T-helper 22 cell (primary cell): ENCODE measurements around the gene ZNF536.
"Not testable (repeated sequence)": the region's sequence is repeated elsewhere in the genome, so short reads cannot be mapped to it uniquely, and the experiment has no call there.

Experiments used
- DNase-seq: peaks from one replicate; pipeline ENCODE4 v3.0.0-alpha.2; 2020; ENCODE audit warnings: low read depth

The ZNF536 gene

DNA sequence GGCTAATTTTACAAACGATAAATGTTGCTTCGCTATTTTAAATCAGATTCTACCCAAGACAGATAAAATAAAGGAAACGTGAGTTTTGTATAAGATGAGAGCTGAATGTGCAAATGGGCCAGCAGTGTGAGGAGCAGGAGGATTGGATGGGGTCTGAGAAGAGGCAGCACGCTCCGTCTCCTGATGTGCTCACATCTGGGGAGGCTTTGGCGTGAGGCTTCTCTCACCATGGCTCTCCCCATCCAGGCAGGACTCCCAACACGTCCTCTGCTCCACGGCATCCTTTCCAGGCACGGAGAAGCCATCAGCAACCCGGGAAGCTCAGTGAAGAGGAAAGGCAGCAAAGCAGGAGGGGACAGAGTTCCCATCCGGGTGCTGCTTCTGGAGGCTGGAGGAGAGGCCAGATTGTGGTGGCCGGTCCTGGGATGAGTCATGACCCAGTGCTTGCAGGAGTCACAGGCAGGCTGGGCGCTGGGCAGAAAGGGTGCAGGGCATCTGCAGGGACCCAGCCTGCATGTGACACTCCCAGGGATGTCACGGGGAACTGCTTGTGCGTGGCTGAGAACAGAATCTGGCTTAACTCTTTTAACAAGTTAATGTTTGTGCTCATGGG lies 47.5 kb downstream of the ZNF536 start:
- no peak for DNase-seq

DNA sequence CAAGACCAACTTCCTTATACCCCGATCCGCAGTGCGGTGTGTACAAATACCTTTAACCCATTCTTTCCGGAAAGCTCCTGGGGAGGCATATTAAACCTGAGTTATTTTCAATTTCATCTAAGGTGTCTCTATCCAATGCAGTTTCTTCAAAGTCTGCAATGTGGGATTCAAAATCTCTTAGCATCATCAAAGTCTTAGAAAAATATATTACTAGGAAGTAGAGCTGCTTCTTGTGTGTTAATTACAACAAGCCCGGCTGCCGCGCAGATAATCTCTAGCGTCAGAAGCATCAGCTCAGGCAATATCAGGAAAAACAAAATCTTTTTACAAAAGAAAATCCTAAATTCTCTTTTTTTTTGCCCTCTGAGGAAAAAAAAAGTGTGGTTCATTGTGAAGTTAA lies 48.1 kb downstream of the ZNF536 start:
- DNase-seq, result no peak

DNA sequence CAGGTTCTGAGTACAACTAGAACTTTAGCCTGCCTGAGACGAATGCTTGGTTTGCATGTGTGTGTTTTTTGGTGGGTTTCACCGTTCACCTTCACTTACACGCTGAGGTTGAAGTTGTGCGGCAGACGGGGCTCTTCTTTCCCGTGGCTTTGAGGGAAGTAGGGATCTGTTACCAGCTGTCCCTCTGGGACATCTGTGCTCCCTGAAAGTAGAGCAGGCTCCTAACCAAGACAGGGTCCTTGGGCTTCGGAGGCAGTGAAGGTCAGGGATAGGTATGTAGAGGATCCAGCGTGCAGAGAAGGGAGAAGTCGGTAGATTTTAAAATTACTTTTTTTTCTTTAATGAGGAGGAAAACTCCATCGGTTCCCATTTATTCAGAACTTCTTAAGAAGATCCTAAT lies 48.7 kb downstream of the ZNF536 start:
- DNase-seq, result no peak

DNA sequence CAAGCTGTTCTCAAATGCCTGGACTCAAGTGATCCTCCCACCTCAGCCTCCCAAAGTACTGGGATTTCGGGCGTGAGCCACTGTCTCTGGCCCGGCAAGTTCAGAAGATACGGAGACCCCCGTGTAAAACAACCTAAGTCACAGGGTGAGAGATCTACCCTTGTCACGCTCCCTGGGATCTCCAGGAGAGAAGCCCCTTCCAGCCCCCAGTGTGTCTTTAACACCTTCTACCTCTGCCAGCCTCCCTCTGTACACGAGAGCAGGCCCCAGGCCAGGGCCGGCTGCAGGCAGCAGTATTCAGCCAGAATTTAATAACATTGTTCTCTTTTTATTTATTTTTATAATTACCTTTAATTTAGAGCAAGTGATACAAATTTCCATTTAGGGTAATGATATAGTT lies 49.4 kb downstream of the ZNF536 start:
- DNase-seq, result no peak

DNA sequence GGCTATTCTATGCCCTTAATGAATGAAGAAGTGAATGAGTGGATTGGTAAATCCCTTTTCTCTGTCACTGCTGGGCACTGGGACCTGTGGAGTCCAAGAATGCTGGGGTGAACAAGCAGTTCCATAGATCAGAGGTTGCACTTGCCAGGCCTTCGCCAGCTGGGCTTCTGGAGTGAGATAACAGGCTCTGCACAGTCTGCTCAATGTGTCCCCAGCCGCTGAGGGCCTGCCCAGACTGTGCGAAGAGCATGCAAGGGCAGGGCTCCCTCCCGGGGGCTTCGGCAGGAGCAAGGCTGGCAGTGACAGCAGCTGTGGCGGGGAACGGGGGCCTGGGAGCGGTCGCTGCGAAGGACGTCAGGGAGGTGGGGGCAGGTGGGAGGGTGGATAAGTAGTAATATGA lies 51.3 kb downstream of the ZNF536 start:
- no peak for DNase-seq

DNA sequence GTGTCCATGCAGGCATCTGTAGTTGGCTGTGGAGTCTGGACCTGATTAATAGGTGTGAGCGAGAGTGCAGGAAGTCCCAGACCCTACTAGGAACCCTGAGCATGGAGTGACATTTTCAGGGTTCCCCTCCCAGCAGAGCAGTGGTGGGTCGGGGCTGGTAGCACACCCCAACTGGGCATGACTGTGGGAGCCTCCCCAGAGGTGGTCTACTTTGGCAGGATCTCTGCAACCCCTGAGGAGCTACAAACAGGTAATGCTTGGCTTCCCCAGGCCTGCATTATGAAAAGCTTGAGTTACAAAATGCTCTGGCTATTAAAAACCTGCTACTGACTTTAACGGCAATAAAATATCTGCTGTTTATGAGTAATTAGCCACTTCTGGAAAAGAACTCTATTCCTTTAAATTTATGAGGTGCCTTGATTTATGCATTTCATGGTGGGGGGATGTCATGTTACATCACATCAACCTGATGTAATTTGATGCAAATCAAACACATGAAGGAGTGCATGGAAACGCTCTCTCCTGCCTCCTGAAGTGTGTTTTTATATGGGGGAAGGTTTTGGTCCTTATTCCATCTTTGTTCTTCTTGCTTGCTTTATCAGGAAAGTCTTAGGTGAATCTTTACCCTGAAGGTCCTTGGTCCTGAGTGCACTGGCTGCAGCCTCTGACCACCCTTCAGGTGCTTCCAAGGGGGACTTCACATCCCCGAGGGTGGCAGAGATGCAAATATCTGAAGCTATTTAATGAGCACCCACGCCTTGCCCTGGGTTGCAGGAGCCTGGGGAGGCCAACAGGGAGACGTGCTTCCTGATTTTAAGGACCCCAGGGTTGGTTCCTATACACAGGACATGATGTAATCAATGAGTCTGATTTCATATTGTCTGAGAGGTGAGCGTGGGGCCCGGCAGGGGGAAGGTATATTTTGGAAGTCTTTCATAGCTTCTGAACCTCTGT lies 54.0 kb downstream of the ZNF536 start:
- DNase-seq, result no peak

DNA sequence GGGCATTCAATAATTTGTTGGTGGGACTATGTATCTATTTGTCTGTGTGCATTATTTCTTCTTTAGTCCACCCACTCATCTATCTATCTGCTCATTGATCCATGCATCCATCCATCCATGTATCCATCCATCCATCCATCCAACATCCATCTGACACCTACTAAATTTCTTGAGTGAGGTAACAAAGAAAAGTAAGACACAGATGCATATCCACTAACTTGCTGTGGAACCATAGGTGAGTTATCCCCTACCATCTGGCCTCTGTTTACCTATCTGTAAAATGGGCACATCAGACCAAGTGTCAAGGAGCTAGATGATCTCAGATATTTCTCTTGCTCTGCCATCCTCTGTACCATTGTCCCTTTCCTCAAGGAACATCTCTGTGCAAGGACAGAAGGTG lies 54.7 kb downstream of the ZNF536 start:
- no peak for DNase-seq

DNA sequence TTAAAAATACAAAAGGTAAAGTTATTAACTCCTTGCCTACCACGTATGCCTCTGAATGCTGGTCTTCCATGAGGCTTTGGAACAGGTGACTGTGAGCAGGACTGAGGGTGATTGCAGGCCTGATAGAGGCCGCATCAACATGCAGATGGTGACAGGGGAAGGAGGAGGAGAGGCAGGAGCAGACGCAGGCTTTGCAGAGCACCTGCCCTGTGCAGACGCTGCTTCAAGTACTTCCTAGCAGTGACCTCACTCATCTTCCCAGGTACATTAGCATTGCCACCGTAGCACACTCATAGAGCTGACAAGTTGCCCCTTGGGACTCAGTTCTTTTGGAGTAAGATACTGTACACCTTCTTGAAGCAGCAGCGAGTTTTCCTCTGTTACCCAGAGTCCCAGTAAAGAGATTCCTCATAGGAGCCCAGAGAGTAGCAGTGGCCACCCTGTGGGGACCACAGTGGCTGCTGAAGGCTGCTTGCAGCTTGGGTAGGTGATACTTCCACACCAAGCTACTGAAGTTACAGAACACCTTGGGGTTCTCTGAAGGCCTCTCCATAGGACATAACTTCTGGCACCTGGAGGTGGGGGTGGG lies 56.0 kb downstream of the ZNF536 start:
- DNase-seq, result no peak

DNA sequence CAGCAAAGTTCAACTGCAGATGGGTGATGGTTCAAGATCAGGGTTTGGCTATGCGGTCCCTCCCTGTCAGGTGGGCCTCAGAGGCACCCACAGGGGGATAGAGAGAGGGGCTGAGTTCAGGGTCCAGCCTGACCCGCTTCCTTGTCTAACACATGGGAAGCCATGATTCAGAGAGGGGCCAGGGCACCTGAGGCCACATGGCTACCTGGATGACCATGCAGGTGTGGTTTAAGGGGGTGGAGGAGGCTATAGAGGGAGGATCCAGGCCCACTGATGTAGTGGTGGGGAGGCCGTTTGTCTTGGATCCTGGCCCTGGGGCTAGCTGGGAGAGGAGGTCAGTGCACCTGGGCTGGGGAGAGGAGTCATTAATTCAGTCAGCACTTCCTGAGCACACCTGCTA lies 56.7 kb downstream of the ZNF536 start:
- DNase-seq, result no peak

DNA sequence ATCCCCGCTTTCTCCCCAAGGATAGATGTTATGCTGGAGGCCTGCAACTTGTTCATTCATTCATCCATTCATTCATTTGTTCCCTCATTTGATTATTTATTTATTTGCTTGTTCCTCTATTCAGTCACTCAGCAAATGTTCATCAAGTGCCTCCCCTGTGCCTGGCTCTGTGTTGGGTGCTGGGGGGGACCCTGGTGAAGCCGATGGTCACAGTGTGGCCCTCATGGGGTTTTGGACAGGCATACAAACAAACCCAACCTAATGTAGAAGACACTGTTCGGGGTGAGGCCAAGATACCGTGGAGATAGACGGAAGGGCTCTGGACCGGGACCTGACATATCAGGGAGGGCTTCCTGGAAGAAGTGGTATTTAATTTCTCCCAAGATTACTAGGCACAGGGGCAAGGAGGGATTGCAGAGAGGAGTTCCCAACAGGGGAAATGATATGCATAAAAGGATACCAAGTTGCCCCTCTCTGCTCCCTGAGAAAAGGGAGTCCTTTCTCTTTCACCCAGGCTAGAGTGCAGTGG lies 58.1 kb downstream of the ZNF536 start:
- DNase-seq, result no peak

DNA sequence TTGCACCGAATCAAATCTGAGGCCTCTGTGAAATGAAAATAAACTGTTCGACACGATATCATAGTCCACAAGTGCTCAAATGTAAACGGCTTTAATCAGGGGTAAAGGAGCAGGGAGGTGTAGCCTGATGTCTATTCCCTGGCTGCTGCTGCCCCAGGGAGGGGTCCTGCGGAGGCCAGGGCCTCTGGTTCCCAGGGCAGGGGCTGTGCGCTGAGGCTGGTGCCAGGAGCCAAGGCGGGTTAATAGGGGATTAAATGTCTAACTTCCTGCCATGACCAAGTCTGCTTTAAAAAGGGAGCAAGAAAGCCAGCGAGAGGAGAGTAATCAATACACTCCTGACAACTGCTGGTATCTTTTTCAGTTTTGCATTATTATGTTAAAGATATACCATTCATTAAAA lies 59.4 kb downstream of the ZNF536 start:
- DNase-seq, result no peak

DNA sequence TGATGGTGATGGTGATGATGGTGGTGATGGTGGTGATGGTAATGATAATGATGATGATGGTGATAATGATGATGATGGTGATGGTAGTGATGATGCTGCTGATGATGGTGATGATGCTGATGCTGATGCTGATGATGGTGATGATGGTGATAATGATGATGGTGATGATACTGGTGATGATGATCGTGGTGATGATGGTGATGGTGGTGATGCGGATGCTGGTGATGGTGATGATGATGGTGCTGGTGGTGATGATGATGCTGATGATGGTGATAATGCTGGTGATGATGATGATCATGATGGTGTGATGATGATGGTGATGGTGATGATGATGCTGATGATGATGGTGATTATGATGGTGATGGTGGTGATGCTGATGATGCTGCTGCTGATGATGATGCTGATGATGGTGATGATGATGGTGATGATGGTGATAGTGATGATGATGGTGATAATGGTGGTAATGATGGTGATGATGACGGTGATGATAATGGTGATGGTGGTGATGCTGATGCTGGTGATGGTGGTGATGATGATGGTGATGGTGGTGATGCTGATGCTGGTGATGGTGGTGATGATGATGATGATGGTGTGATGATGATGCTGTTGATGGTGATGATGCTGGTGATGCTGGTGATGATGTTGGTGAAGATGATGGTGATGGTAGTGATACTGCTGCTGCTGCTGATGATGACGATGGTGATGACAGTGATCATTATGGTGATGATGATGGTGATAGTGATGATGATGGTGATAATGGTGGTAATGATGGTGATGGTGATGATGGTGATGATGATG lies 62.8 kb downstream of the ZNF536 start:
- DNase-seq, result no peak

DNA sequence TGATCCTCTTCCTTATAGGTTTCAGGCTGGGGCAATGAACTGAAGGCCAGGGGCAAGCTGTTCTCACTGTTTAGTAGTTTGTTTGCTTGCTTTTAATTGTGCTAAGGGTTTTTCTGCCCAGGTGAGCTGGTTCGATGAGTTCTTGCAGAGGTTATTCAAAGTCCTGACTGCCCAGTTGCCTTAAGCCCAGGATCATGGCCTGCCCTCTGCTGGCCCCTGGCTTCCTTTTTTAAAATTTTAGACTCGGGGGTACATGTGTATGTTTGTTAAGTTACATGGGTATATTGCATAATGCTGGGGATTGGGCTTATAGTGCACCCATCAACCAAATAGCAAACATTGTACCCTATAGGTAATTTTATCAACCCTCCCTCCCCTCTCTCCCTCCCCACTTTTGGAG lies 65.7 kb downstream of the ZNF536 start:
- DNase-seq, result no peak

DNA sequence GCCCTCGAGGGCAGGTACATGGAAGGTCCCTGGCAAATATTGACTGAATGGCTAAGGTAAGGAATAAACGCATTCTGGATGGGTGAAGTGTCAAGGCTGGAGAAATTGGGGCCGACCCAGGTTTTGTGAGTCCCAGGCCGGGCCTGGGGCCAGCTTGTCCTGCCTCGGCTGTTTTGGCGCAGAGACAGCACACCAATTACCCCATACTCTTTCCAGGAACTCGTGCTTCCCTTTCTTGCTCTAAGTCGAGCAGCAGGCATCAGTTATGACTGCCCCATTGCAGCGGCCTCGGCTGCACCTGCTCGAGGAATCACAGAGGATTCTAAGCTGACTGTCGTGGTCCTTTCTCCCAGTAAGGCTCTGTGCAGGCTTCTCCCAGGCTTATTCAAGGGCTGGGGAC lies 67.1 kb downstream of the ZNF536 start:
- DNase-seq, result no peak

DNA sequence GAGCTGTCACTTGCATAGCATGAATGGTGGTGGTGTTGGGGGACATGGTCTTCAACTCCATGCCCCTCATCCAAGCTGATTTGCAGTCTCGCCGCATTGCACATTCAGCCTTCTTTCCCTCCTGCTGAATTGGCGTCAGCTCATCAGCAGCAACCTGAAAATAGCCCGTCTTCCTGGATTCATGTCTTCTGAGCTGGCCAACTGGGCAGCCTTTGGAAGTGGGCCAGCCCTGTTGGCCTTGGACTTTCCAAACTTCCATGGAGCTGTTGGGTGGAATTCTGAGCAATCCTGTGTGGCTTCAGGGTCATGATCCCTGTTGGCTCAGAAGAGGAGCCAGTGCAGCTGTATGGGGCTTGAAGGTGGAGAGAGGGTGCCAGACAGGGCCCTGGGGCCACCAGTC lies 68.8 kb downstream of the ZNF536 start:
- DNase-seq, result no peak

DNA sequence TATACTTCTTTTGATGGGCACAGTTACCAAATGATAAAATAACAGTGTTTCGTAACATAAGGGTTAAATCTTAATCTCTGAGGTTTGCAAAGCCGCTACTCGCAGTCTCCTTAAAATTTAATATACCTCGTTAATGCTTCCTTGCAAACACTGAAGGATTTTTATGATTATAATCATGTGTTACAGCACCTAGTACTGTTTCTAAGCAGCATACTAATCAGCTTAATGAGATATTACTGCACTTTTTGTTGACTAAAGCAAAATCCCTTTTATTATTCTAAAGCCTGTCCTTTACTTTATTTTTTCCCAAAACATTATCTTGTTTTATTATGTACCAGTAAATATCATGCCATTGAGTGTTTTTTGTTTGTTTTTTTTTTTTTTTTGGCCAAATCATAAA lies 70.5 kb downstream of the ZNF536 start:
- DNase-seq, result no peak

DNA sequence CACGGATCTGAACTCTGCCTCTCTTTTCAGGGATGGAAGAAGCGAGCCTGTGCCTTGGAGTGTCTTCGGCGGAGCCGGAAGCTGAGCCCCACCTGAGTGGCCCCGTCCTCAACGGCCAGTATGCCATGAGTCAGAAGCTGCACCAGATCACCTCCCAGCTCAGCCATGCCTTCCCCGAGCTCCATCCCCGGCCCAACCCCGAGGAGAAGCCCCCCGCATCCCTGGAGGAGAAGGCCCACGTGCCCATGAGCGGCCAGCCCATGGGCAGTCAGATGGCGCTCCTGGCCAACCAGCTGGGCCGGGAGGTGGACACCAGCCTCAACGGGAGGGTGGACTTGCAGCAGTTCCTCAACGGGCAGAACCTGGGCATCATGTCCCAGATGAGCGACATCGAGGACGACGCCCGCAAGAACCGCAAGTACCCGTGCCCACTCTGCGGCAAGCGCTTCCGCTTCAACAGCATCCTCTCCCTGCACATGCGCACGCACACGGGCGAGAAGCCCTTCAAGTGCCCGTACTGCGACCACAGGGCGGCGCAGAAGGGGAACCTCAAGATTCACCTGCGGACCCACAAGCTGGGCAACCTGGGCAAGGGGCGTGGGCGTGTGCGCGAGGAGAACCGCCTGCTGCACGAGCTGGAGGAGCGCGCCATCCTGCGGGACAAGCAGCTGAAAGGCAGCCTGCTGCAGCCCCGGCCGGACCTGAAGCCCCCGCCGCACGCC lies 71.5 kb downstream of the ZNF536 start:
- no peak for DNase-seq

DNA sequence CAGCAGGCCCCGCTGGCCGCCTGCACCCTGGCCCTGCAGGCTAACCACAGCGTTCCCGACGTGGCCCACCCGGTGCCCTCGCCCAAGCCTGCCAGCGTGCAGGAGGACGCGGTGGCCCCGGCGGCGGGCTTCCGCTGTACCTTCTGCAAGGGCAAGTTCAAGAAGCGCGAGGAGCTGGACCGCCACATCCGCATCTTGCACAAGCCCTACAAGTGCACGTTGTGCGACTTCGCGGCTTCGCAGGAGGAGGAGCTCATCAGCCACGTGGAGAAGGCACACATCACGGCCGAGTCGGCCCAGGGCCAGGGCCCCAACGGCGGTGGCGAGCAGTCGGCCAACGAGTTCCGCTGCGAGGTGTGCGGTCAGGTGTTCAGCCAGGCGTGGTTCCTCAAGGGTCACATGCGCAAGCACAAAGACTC lies 72.1 kb downstream of the ZNF536 start:
- no peak for DNase-seq

DNA sequence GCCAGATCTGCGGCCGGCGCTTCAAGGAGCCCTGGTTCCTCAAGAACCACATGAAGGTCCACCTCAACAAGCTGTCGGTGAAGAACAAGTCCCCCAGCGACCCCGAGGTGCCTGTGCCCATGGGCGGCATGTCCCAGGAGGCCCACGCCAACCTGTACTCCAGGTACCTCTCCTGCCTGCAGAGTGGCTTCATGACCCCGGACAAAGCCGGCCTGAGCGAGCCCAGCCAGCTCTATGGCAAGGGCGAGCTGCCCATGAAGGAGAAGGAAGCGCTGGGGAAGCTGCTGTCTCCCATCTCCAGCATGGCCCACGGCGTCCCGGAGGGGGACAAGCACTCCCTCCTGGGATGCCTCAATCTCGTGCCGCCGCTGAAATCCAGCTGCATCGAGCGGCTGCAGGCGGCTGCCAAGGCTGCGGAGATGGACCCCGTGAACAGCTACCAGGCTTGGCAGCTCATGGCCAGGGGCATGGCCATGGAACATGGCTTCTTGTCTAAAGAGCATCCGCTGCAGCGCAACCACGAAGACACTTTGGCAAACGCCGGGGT lies 72.6 kb downstream of the ZNF536 start:
- DNase-seq, result no peak

DNA sequence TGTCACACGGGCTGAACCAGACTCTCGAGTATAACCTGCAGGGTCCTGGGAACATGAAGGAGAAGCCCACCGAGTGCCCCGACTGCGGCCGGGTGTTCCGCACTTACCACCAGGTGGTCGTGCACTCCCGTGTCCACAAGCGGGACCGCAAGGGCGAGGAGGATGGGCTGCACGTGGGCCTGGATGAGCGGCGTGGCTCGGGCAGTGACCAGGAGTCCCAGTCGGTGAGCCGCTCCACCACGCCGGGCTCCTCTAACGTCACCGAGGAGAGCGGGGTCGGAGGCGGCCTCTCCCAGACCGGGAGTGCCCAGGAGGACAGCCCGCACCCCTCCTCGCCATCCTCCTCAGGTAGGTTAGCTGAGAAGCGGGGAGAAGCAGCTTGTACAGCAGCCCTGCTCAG lies 73.2 kb downstream of the ZNF536 start:
- DNase-seq, result no peak

DNA sequence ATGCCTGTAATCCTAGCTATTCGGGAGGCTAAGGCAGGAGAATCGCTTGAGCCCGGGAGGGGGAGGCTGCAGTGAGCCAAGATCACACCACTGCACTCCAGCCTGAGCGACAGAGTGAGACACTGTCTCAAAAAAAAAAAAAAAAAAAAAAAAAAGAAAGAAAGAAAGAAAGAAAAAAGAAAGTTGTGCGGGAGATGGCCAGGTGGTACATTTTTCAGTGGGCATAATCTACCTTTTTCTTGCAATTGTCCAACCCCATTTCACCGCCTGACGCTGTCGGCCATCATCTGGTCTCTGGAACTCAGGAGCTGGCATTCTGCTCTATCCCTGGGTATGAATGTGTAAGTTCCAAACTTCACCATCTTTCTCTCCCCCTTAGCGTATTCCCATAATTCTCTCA lies 73.9 kb downstream of the ZNF536 start:
- DNase-seq, result not testable (repeated sequence)
